Articular chondrocyte of knee joint (primary cell): Measurements from ENCODE around the gene BIRC6. TPM values are rescaled to one million over a fixed set of nuclear protein-coding genes. Genes with fewer than 3 reads are reported as not detected.

Experiments
- small RNA-seq: library from RNA; depleted of rRNA; stranded (forward); fragments of <200 nt; gene quantifications from one replicate; pipeline ENCODE3, GENCODE V24; 2012
- total RNA-seq: library from RNA; depleted of rRNA; stranded (reverse); fragments of >200 nt; gene quantifications from 2 replicates; pipeline ENCODE4 v1.2.3, GENCODE V29; 2012

The BIRC6 gene, protein sequence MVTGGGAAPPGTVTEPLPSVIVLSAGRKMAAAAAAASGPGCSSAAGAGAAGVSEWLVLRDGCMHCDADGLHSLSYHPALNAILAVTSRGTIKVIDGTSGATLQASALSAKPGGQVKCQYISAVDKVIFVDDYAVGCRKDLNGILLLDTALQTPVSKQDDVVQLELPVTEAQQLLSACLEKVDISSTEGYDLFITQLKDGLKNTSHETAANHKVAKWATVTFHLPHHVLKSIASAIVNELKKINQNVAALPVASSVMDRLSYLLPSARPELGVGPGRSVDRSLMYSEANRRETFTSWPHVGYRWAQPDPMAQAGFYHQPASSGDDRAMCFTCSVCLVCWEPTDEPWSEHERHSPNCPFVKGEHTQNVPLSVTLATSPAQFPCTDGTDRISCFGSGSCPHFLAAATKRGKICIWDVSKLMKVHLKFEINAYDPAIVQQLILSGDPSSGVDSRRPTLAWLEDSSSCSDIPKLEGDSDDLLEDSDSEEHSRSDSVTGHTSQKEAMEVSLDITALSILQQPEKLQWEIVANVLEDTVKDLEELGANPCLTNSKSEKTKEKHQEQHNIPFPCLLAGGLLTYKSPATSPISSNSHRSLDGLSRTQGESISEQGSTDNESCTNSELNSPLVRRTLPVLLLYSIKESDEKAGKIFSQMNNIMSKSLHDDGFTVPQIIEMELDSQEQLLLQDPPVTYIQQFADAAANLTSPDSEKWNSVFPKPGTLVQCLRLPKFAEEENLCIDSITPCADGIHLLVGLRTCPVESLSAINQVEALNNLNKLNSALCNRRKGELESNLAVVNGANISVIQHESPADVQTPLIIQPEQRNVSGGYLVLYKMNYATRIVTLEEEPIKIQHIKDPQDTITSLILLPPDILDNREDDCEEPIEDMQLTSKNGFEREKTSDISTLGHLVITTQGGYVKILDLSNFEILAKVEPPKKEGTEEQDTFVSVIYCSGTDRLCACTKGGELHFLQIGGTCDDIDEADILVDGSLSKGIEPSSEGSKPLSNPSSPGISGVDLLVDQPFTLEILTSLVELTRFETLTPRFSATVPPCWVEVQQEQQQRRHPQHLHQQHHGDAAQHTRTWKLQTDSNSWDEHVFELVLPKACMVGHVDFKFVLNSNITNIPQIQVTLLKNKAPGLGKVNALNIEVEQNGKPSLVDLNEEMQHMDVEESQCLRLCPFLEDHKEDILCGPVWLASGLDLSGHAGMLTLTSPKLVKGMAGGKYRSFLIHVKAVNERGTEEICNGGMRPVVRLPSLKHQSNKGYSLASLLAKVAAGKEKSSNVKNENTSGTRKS (N-terminal part only)
- total RNA-seq, result 154 and 171 TPM in 2 replicates

GRCh38 chr2:32356681-32357317 is at the start of gene BIRC6:
TSS of gene BIRC6 (plus strand) at chr2:32357023. CDS start at chr2:32357162, 139 bp downstream.

DNA sequence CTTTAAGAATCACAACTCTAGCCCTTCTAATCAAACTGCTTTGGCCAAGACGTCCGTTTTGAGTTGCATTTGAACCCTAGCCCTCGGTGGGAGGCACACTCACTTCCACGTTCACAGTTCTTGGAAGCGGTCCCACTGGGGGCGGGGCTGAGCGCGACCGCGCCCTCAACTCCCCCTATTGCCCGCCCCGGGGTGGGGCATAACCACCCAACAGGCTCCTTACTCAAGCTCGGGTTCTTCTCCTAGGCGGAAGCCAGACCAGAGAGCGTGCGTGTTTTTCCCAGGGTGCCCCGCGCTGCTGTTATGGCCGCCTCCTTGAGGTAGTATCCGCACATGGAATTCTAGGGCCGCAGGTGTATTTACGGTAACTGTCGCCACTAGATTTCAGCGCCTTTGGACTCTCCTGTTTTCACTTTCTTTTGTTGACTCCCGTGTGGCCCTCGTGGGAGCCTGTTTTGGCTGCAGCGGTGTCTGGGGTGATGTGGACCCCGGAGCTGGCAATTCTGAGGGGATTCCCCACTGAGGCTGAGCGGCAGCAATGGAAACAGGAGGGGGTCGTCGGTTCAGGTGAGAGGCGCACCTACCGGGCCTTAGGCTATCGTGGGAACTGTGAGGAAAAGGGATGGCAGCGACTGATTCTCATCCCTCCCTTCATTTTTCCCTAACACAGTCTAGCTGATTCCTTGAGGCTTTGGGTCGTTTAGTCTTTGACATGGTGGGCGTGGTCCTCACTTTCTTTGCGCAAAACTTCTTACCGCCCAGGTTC is 271.2 kb downstream of the BIRC6 start, which contains the start of gene TTC27:
TSS of gene TTC27 (plus strand) at position 237 of the 766 bp plus-strand sequence. CDS start at position 480, 243 bp downstream.

Small RNA genes lying within 50 kb of the gene (small RNA-seq; reads per million reads assigned to genes)
- gene MIR4765 (not detected), gene MIR558 (not detected)

Other genes starting within 250 kb of the BIRC6 start
- gene SLC30A6, start 191.2 kb upstream of the BIRC6 start, total RNA-seq, result 42.5 and 45.8 TPM in 2 replicates
- gene NLRC4, start 92.1 kb upstream of the BIRC6 start, total RNA-seq, result not detected in 2 replicates
- gene YIPF4, start 79.1 kb upstream of the BIRC6 start, total RNA-seq, result 39.3 and 40.0 TPM in 2 replicates